Liver (tissue), 9 donors: ENCODE measurements around the gene SRGN. TPM values are rescaled to one million over a fixed set of nuclear protein-coding genes. Genes with fewer than 3 reads are reported as not detected.

Experiments
- DNase-seq: peaks from one replicate; pipeline ENCODE4 v3.0.0-alpha.2; 2017; ENCODE audit warnings: low spot score
- H3K27ac ChIP-seq, 2 donors: one replicate each; pipeline ENCODE4 v1.7.0; 2013; ENCODE audit warnings: inconsistent platforms in 2 of 2, low read length in 2 of 2, control low read depth in 1 of 2, low read depth in 1 of 2, mild to moderate bottlenecking in 1 of 2
- H3K27me3 ChIP-seq, 4 donors: one replicate each; pipeline versions ENCODE4 v1.6.1 to v1.7.0; 2013; ENCODE audit warnings: low read length in 3 of 4, inconsistent platforms in 1 of 4, mild to moderate bottlenecking in 1 of 4, moderate library complexity in 1 of 4; ENCODE audit not compliant: control insufficient read depth in 4 of 4, insufficient read depth in 4 of 4
- H3K36me3 ChIP-seq, 4 donors: one replicate each; pipeline versions ENCODE4 v1.6.1 to v1.7.0; 2013; ENCODE audit warnings: low read length in 3 of 4, mild to moderate bottlenecking in 3 of 4, low read depth in 1 of 4, moderate library complexity in 1 of 4; ENCODE audit not compliant: control insufficient read depth in 4 of 4, insufficient read depth in 3 of 4
- H3K4me1 ChIP-seq, 4 donors: one replicate each; pipeline versions ENCODE4 v1.6.1 to v1.7.0; 2013; ENCODE audit warnings: low read length in 3 of 4, mild to moderate bottlenecking in 3 of 4, moderate library complexity in 1 of 4; ENCODE audit not compliant: control insufficient read depth in 4 of 4, insufficient read depth in 4 of 4
- H3K4me3 ChIP-seq, 3 donors: one replicate each; pipeline versions ENCODE4 v1.6.1 to v1.7.0; 2013; ENCODE audit warnings: low read length in 3 of 3, control low read depth in 1 of 3, low read depth in 1 of 3, mild to moderate bottlenecking in 1 of 3
- H3K9ac ChIP-seq, 2 donors: one replicate each; pipeline ENCODE4 v1.7.0; 2013; ENCODE audit warnings: low read length in 2 of 2, mild to moderate bottlenecking in 2 of 2, moderate library complexity in 2 of 2, control low read depth in 1 of 2, low read depth in 1 of 2
- H3K9me3 ChIP-seq, 4 donors: one replicate each; pipeline versions ENCODE4 v1.6.1 to v1.7.0; 2013; ENCODE audit warnings: low read length in 3 of 4; ENCODE audit not compliant: control insufficient read depth in 4 of 4
- ATF3 ChIP-seq: IDR thresholded peaks from 2 replicates; pipeline ENCODE4 v1.6.1; 2016; ENCODE audit warnings: antibody characterized with exemption
- CTCF ChIP-seq: fragments of 150-350 bp; IDR thresholded peaks from 2 replicates; pipeline ENCODE4 v1.5.1; 2017; ENCODE audit warnings: improper control_type of control experiment, low read depth, low read length; ENCODE audit not compliant: missing input control
- EGR1 ChIP-seq, 2 donors: IDR thresholded peaks; 2 replicates each; pipeline ENCODE4 v1.6.1; 2016 to 2018; ENCODE audit warnings: antibody characterized with exemption in 2 of 2, low read depth in 2 of 2
- FOXA1 ChIP-seq: IDR thresholded peaks from 2 replicates; pipeline ENCODE4 v1.6.1; 2016; ENCODE audit warnings: antibody characterized with exemption
- FOXA2 ChIP-seq: IDR thresholded peaks from 2 replicates; pipeline ENCODE4 v1.6.1; 2016; ENCODE audit warnings: antibody characterized with exemption
- GABPA ChIP-seq, 2 donors: IDR thresholded peaks in 1 of 2; conservative IDR thresholded peaks in 1 of 2; 2 replicates each; pipeline ENCODE4 v1.6.1; 2016; ENCODE audit warnings: antibody characterized with exemption in 2 of 2, mild to moderate bottlenecking in 1 of 2, moderate library complexity in 1 of 2
- HNF4A ChIP-seq, 2 donors: conservative IDR thresholded peaks; 2 replicates each; pipeline ENCODE4 v1.6.1; 2016; ENCODE audit warnings: antibody characterized with exemption in 2 of 2, mild to moderate bottlenecking in 2 of 2
- HNF4G ChIP-seq: IDR thresholded peaks from 2 replicates; pipeline ENCODE4 v1.6.1; 2016; ENCODE audit warnings: antibody characterized with exemption
- JUND ChIP-seq, 2 donors: IDR thresholded peaks; 2 replicates each; pipeline ENCODE4 v1.6.1; 2016; ENCODE audit warnings: antibody characterized with exemption in 2 of 2
- MAX ChIP-seq: IDR thresholded peaks from 2 replicates; pipeline ENCODE4 v1.6.1; 2016; ENCODE audit warnings: antibody characterized with exemption
- NR2F2 ChIP-seq: IDR thresholded peaks from 2 replicates; pipeline ENCODE4 v1.6.1; 2016; ENCODE audit warnings: antibody characterized with exemption
- RAD21 ChIP-seq, 2 donors: IDR thresholded peaks; 2 replicates each; pipeline ENCODE4 v1.6.1; 2016; ENCODE audit warnings: antibody characterized with exemption in 2 of 2, mild to moderate bottlenecking in 2 of 2
- REST ChIP-seq: IDR thresholded peaks from 2 replicates; pipeline ENCODE4 v1.6.1; 2016; ENCODE audit warnings: antibody characterized with exemption, mild to moderate bottlenecking
- SP1 ChIP-seq: IDR thresholded peaks from 2 replicates; pipeline ENCODE4 v1.6.1; 2018; ENCODE audit warnings: antibody characterized with exemption, mild to moderate bottlenecking
- TAF1 ChIP-seq: conservative IDR thresholded peaks from 2 replicates; pipeline ENCODE4 v1.6.1; 2016; ENCODE audit warnings: antibody characterized with exemption, mild to moderate bottlenecking
- YY1 ChIP-seq: IDR thresholded peaks from 2 replicates; pipeline ENCODE4 v1.6.1; 2016; ENCODE audit warnings: antibody characterized with exemption, mild to moderate bottlenecking
- WGBS: extraction: QIAGEN DNeasy Blood & Tissue Kit; methylation state at CpG from one replicate; pipeline ENCODE4 v1.1.7; 2013; 5-methylcytosine and 5-hydroxymethylcytosine counted together
- polyA plus RNA-seq, 2 donors: library from polyadenylated mRNA; stranded (reverse) in 1 of 2; unstranded in 1 of 2; fragments of 200-250 nt in 1 of 2; fragments of >200 nt in 1 of 2; fragmentation: Nextera tagmentation in 1 of 2; extraction: Ambion mirVana in 1 of 2; gene quantifications; one replicate each; pipeline versions ENCODE4 v1.2.1 to v1.2.3, GENCODE V29; 2013 to 2015
- total RNA-seq, 2 donors: library from RNA; depleted of rRNA; stranded (reverse); fragments of >200 nt; gene quantifications; one replicate each; pipeline ENCODE4 v1.2.3, GENCODE V29; 2014
- donor health status: healthy.
- donor health status: healthy.
- donor health status: healthy.
- donor health status: healthy.
- donor health status: healthy.

Gene SRGN
- total and polyA plus RNA-seq, 4 donors = 19.5 to 305 (median 41.3) TPM

DNA sequence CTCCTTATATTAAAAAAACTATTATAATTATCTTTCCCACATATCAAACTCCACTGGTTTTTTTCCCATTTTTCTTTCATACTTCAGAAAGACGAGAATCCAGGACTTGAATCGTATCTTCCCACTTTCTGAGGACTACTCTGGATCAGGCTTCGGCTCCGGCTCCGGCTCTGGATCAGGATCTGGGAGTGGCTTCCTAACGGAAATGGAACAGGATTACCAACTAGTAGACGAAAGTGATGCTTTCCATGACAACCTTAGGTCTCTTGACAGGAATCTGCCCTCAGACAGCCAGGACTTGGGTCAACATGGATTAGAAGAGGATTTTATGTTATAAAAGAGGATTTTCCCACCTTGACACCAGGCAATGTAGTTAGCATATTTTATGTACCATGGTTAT is 15.9 kb downstream of the SRGN start:
- H3K27me3 ChIP-seq = no peaks in the 10 kb centered on the region
- no peak for TF ChIP-seq JUND (IDR thresholded peaks at IDR 0.05)
- TF ChIP-seq HNF4G = no peak
- no peak for TF ChIP-seq SP1
- TF ChIP-seq TAF1 = no peak
- TF ChIP-seq YY1 = no peak
- no peak overlapping the region for H3K27ac ChIP-seq
- H3K9ac ChIP-seq = no peak overlapping the region
- no peak for DNase-seq
- 80% methylated on average over 7 of the region's 7 CpGs for WGBS
- H3K4me1 ChIP-seq = no peaks in the 10 kb centered on the region
- peaks cover 0 to 4% (median 1%) of the 10 kb centered on the region in 4 donors for H3K36me3 ChIP-seq
- H3K9me3 ChIP-seq = no peaks in the 10 kb centered on the region
- no peak overlapping the region for H3K4me3 ChIP-seq

DNA sequence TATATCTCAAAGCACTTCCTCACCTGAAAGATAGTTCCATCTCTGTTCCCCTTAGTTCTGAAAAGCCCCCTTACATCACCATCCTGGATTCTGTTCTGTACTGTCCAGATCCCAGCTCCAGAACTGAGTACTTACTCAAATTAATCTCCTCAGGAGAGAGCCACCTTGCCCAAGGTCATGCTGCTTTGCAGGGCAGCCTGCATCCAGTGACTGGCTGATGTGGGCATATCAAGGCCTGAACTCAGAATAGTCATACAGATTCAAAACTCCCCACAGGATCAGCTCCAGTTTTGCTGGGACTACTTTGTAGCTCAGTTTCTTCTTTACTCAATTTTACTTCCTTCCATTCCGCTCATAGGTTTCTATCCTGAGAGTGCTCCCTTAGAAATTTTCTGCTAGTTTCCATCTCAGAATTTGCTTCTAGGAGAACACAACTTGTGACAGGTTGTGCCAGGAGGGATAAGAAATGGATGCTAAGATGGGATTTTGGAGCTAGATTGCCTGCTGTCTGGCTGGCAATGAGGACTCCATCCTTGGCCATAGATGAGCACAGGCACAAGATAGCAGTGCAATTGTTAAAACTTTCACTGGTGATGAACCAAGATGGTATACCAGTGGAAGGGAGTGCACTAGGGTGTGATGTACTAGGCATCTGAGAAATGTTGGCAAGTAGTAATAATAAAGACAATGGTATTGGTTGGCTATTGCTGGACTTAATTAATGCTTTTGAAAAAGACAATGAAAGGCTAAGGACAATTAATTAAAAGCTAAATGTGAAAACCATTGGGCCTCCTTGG is 17.3 kb downstream of the SRGN start:
- H3K27ac ChIP-seq = no peak overlapping the region
- no peak overlapping the region for H3K4me3 ChIP-seq
- no peak for DNase-seq
- whole genome bisulfite sequencing = 98% methylated on average over 1 of the region's 1 CpG
- peaks cover 0 to 3% (median 1%) of the 10 kb centered on the region in 4 donors for H3K36me3 ChIP-seq
- no peak for TF ChIP-seq SP1
- TF ChIP-seq MAX = no peak
- no peak for TF ChIP-seq HNF4G
- TF ChIP-seq NR2F2 = no peak
- no peak for TF ChIP-seq GABPA (IDR thresholded peaks at IDR 0.05 in 1 of 2, conservative IDR thresholded peaks at IDR 0.05 in 1 of 2)
- no peak for TF ChIP-seq RAD21 (IDR thresholded peaks at IDR 0.05)
- no peak for TF ChIP-seq REST
- H3K9me3 ChIP-seq = no peaks in the 10 kb centered on the region
- H3K4me1 ChIP-seq = no peaks in the 10 kb centered on the region
- H3K27me3 ChIP-seq = no peaks in the 10 kb centered on the region
- no peak overlapping the region for H3K9ac ChIP-seq

DNA sequence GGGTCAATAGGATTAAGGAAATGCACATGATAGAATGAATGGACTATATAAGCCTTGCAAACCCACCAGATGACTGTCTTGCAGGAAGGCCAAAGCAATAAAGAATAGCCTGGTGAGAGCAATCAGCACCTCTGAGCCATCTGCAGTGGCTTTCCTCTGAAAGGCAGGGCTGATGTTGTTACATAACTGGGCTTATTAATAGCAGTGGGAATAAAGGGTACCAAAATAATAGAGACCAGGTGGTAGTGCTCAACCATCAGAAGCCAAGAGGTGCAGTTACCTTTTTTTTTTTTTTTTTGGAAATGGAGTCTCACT is 19.2 kb downstream of the SRGN start:
- Histone ChIP-seq H3K9me3 (no peaks in the 10 kb centered on the region), H3K36me3 (peaks cover 0 to 2% (median under 1%) of the 10 kb centered on the region in 4 donors), H3K27me3 (peaks cover 0 to 2% (median 0%) of the 10 kb centered on the region in 4 donors), H3K4me1 (no peaks in the 10 kb centered on the region), H3K9ac (no peak overlapping the region), H3K4me3 (no peak overlapping the region), H3K27ac (no peak overlapping the region)
- DNase-seq = no peak
- TF ChIP-seq NR2F2 = no peak
- no peak for TF ChIP-seq REST
- TF ChIP-seq EGR1 (IDR thresholded peaks at IDR 0.05; ENCODE audit: low read depth in 2 of 2) = no peak
- TF ChIP-seq MAX = no peak
- no peak for TF ChIP-seq FOXA1
- no peak for TF ChIP-seq HNF4A (conservative IDR thresholded peaks at IDR 0.05)
- TF ChIP-seq ATF3 = no peak
- TF ChIP-seq SP1 = no peak
- TF ChIP-seq CTCF = no peak
- no peak for TF ChIP-seq HNF4G
- TF ChIP-seq FOXA2 = no peak
- no peak for TF ChIP-seq RAD21 (IDR thresholded peaks at IDR 0.05)
